ENCODE results near the gene PFDN4. TPM values are rescaled to one million over a fixed set of nuclear protein-coding genes. Genes with fewer than 3 reads are reported as not detected.

The PFDN4 gene
- total RNA-seq, 1 donor = 82.0 TPM

DNA sequence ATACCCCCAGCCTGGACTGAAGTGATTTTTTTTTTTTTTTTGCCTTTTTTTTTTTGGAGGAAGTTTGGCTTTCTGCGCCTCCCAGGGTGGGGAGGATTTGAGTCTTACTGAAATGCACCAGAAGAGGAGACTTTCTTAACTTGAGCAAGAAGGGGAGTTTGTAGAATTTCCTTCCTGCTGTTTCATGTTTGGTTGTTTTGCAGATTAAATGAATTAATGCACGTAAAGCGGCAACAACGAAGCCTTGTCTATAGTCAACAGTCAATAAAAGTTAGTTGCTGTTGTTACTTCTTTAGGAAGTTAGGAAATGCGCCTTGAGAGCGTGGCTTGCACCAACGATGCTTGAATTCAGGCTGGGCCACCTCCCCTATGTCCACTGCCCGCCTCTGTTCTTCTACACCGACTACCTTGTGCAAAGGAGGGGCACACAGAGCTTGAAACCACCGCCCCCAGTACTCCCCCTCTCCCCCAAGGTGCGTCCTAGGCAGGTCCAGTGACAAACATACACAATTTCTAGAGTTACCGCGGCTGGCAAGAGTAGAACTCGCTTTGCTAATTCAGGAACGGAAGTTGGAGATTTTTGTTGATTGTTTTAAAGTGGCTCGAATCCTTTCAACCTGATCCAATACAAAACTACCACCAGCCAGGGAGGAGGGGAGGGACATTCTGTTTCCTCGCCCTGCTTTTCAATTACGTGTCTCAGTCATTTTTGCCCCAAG lies 33.3 kb upstream of the PFDN4 start:
- DNase-seq (ENCODE audit: low read depth) = peak; percentile 13
- no peak for TF ChIP-seq CTCF (IDR thresholded peaks at IDR 0.05; ENCODE audit: insufficient read depth, low read depth, low read length)

GRCh38 chr20:54176610-54177009 lies 31.3 kb upstream of the PFDN4 start:
- DNase-seq (ENCODE audit: low read depth) = peak; percentile 36
- H3K4me3 ChIP-seq (ENCODE audit: low read depth, low read length) = no peak overlapping the region
- no peak for TF ChIP-seq CTCF (IDR thresholded peaks at IDR 0.05; ENCODE audit: insufficient read depth, low read depth, low read length)

More for the DNA sequence above, 33.3 kb upstream of the PFDN4 start:
- no peak overlapping the region for H3K4me3 ChIP-seq (ENCODE audit: low read depth, low read length)

DNA sequence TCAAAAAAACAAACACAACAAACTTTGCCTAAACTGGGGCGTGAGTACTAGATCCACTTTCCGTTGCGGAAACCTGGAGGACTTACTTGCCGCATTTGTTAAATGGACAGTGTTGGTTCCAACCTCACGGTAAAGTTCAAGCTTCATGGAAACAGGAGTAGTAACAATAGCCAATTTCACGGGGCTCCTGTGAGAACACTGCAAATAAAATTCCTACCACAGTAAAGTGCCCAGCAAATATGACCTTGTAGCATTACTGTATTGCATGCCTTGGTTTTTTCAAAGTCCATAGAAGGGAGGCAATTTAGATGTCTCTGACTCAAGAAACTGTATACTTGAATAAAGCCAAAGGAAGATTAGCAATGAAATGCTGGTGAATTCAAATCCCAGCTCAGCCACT lies 30.5 kb upstream of the PFDN4 start:
- TF ChIP-seq CTCF (IDR thresholded peaks at IDR 0.05; ENCODE audit: insufficient read depth, low read depth, low read length) = no peak
- no peak overlapping the region for H3K4me3 ChIP-seq (ENCODE audit: low read depth, low read length)
- DNase-seq (ENCODE audit: low read depth) = no peak

DNA sequence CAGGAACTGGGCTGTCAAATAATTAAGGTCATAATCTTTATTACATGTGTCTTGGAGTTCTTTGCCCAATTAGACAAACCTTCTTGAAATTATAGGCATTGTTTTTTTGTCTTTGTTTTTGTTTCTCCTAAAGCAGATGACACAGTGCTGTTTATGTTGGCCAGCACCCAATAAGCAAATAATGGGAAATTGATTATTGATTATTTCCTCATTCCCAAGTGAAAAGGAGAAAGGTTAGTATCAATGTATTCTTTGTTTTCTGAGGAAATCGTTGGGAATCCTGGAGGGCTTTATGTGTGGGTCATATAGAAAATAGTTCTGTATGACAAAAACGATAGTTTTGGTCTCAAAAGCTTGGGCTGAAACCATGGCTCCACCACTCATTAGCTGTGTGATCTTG lies 29.6 kb upstream of the PFDN4 start:
- no peak for TF ChIP-seq CTCF (IDR thresholded peaks at IDR 0.05; ENCODE audit: insufficient read depth, low read depth, low read length)
- no peak for DNase-seq (ENCODE audit: low read depth)
- no peak overlapping the region for H3K4me3 ChIP-seq (ENCODE audit: low read depth, low read length)

- TF ChIP-seq CTCF (IDR thresholded peaks at IDR 0.05; ENCODE audit: insufficient read depth, low read depth, low read length) = no peak
- DNase-seq (ENCODE audit: low read depth) = no peak
- no peak overlapping the region for H3K4me3 ChIP-seq (ENCODE audit: low read depth, low read length)
Observed at GRCh38 chr20:54179946-54180345, 27.9 kb upstream of the PFDN4 start.

DNA sequence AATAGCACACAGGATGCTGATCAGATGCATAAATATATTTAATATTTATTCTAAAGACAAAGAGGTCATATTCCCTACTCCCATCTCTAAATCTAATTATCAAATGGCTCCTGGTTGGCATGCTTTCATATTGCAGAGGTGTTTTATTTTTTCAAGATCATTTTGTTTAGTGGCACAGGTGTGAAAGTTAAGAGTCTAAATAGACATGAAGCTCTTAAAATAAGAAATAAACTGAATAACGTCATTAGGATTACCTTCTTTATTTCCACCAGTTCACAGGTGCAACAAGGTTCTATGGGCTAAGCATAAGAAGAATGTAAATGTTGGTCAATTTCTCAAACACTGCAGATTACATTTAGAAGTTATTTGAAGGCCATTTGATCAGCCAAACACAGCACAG lies 27.0 kb upstream of the PFDN4 start:
- no peak for TF ChIP-seq CTCF (IDR thresholded peaks at IDR 0.05; ENCODE audit: insufficient read depth, low read depth, low read length)
- no peak for DNase-seq (ENCODE audit: low read depth)
- no peak overlapping the region for H3K4me3 ChIP-seq (ENCODE audit: low read depth, low read length)

DNA sequence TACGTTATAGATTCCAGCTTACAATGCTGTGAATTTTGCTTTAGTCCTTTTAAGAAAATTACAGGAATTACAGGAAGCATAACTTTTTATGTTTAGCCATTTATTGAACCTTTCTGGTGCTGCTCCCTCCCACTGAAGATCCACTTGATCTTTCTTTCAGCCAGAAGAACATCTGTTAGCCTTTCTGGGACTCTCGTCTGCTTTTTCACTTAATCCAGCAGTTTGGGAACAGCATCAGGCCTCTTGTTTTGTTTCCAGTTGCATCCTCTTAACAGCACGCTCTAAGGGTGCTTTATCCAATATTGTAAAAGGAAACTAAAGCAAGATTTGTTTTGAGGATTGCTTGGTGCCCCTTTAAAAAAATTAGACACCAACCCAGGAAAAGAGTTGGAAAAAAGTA lies 23.8 kb upstream of the PFDN4 start:
- no peak for TF ChIP-seq CTCF (IDR thresholded peaks at IDR 0.05; ENCODE audit: insufficient read depth, low read depth, low read length)
- DNase-seq (ENCODE audit: low read depth) = no peak
- no peak overlapping the region for H3K4me3 ChIP-seq (ENCODE audit: low read depth, low read length)
